AG09309 (cell line): ENCODE results near the gene SLC22A7.

ENCODE experiments used
- DNase-seq: peaks from one replicate; pipeline ENCODE4 v3.0.0-alpha.2; 2010; ENCODE audit warnings: low read depth
- H3K4me3 ChIP-seq: 2 replicates; pipeline ENCODE4 v1.5.1; 2011; ENCODE audit warnings: mild to moderate bottlenecking, low read depth, low read length, moderate library complexity; ENCODE audit not compliant: control insufficient read depth
- TF ChIP-seq, protein P1 (sequence below): IDR thresholded peaks from 2 replicates; pipeline ENCODE4 v1.5.1; 2011; ENCODE audit warnings: mild to moderate bottlenecking, low read depth, low read length, inconsistent platforms; ENCODE audit not compliant: insufficient read depth, control insufficient read depth; ENCODE audit errors: missing control alignments

The SLC22A7 gene

DNA sequence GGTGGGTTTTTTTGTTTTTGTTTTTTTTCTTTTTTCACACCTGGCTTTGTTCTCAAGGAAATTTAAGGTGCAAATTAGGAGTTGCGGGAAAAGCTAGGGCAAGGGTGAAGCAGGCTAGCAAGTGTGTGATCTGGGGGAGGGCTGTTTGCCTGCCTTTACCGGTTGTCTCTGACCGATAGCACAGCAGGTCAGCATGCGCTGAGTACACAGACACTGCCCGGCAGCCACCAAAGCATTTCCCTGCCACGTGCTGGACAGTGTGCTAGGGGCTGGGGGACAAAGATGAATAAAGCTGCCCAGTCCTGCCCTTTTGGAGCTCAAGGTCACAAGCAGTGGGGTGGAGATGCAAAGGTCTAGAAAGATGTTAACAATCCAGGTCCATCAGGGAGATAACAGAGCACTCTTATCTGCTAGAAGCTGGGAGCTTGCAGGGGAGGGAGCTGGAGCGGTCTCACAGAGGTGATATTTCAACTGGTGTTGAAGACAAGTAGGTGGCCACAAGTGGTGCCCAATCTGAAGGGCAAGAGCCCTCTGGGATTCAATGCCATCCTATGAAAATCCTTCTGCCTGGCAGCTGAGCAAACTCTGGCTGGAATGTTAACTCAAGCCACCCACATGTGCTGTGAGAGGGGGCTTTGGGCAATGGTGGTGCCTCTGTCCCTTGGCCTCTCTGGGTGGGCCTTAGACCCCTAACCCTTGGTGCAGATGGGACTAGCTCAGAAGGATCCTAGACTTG, 30.3 kb upstream of the SLC22A7 start:
- DNase-seq = no peak
- no peak overlapping the region for H3K4me3 ChIP-seq
- TF ChIP-seq, protein P1, sequence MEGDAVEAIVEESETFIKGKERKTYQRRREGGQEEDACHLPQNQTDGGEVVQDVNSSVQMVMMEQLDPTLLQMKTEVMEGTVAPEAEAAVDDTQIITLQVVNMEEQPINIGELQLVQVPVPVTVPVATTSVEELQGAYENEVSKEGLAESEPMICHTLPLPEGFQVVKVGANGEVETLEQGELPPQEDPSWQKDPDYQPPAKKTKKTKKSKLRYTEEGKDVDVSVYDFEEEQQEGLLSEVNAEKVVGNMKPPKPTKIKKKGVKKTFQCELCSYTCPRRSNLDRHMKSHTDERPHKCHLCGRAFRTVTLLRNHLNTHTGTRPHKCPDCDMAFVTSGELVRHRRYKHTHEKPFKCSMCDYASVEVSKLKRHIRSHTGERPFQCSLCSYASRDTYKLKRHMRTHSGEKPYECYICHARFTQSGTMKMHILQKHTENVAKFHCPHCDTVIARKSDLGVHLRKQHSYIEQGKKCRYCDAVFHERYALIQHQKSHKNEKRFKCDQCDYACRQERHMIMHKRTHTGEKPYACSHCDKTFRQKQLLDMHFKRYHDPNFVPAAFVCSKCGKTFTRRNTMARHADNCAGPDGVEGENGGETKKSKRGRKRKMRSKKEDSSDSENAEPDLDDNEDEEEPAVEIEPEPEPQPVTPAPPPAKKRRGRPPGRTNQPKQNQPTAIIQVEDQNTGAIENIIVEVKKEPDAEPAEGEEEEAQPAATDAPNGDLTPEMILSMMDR = no peak

- no peak for DNase-seq
- no peak overlapping the region for H3K4me3 ChIP-seq
- TF ChIP-seq, protein P1 = no peak
Measured at GRCh38 chr6:43268355-43268700, 29.7 kb upstream of the SLC22A7 start.

- no peak for DNase-seq
- TF ChIP-seq, protein P1 = no peak
- H3K4me3 ChIP-seq = no peak overlapping the region
Measured at GRCh38 chr6:43268782-43269272, 29.2 kb upstream of the SLC22A7 start.

- H3K4me3 ChIP-seq = peak overlapping the region; percentile 38
- TF ChIP-seq, protein P1 = no peak
- DNase-seq = no peak
Measured at GRCh38 chr6:43269273-43270007, 28.6 kb upstream of the SLC22A7 start.

DNA sequence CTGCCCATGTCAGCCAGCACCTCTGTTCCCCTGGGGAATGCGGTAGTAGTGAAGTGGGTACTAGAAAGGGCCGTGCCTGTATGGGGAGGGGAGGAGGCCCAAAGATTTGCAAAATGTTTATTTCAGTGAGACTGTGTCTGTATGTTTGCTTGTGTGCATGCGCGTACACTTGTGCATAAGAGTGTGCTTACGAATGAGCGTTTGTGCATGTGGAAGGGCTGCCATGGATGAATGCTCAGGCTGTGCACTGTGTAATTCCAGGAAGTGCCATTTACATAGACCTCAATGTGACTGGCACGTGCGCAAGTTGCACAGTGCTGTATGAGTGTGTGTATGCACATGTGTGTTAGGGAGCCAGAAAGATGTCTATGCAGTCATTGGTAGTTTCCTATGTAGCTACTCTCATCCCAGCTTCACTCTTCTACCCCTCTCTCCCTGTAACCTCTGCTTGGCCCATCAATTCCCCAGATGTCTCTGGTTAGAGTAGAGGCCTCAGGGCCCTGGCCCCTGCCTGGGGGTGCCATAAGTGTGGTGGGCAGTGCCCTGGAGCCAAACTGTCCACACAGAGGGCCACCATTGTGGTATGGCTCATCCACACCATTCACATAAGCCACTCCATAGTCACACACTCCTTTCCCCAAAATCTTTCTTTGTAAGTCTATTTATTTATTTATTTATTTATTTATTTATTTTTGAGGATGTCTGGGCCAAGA, 26.8 kb upstream of the SLC22A7 start:
- no peak overlapping the region for H3K4me3 ChIP-seq
- TF ChIP-seq, protein P1 = no peak
- DNase-seq = no peak

DNA sequence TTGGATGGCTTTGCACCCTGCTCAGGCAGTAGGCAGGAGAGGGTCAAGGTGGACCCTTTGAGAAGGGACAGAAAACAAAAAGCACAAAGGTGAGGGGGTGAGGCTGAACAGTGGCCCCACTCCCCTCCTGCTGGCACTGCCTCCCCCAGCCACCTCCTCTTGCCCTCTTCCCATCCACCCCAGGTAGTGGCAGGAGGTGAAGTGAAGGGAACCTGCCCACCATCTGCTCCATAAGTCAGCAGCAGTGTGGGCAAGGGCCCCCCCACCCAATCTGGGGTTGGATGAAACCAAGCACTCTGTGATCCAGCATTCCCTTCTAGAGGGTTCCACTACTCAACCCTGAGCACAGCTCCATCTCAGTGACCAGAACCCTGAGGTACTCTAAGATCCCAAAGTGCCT, 26.1 kb upstream of the SLC22A7 start:
- DNase-seq = no peak
- TF ChIP-seq, protein P1 = no peak

More for the DNA sequence above, 26.1 kb upstream of the SLC22A7 start:
- H3K4me3 ChIP-seq = no peak overlapping the region
